ENCODE data around the gene SELENOI. TPM values are rescaled to one million over a fixed set of nuclear protein-coding genes. Genes with fewer than 3 reads are reported as not detected.

The SELENOI gene
- total and polyA plus RNA-seq, 8 donors, result 0.92 to 60.8 (median 4.5) TPM

DNA sequence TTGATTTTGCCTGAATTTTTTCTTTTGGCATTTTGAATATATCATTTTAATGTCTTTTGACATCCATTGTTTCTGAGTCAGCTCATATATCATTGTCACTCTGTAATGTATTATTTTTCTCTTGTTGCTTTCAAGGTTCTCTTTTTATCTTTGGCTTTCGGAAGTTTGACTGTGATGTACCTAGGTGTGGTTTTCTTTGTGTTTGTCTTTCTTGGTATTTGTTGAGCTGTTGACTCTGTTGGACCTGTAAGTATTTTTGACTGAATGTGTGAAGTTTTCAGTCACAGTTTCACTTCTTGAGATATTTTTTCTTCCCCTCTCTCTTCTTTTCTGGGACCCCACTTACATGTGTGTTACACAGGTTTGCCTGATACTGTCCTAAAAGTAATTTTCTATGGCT lies 30.9 kb downstream of the SELENOI start:
- no peak for TF ChIP-seq POLR2AphosphoS5 (IDR thresholded peaks at IDR 0.05)
- TF ChIP-seq, protein P1, sequence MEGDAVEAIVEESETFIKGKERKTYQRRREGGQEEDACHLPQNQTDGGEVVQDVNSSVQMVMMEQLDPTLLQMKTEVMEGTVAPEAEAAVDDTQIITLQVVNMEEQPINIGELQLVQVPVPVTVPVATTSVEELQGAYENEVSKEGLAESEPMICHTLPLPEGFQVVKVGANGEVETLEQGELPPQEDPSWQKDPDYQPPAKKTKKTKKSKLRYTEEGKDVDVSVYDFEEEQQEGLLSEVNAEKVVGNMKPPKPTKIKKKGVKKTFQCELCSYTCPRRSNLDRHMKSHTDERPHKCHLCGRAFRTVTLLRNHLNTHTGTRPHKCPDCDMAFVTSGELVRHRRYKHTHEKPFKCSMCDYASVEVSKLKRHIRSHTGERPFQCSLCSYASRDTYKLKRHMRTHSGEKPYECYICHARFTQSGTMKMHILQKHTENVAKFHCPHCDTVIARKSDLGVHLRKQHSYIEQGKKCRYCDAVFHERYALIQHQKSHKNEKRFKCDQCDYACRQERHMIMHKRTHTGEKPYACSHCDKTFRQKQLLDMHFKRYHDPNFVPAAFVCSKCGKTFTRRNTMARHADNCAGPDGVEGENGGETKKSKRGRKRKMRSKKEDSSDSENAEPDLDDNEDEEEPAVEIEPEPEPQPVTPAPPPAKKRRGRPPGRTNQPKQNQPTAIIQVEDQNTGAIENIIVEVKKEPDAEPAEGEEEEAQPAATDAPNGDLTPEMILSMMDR (IDR thresholded peaks at IDR 0.05), result no peak
- no peak for TF ChIP-seq EP300 (IDR thresholded peaks at IDR 0.05)
- TF ChIP-seq POLR2A (IDR thresholded peaks at IDR 0.05), result no peak
- peaks cover 10 to 73% (median 57%) of the 10 kb centered on the region in 4 donors for H3K36me3 ChIP-seq
- no peak for DNase-seq
- H3K27me3 ChIP-seq, result no peaks in the 10 kb centered on the region
- no peaks in the 10 kb centered on the region for H3K9me3 ChIP-seq
- H3K4me3 ChIP-seq, result no peak overlapping the region
- 53 to 88% (median 77%) methylated on average over 1 of the region's 1 CpG for WGBS, 5 donors
- no peak overlapping the region for H3K27ac ChIP-seq
- intact Hi-C loops (cut with DNase I; ENCODE audit: low total_unique reads), result no loop called here
- H3K4me1 ChIP-seq, result no peaks in the 10 kb centered on the region

DNA sequence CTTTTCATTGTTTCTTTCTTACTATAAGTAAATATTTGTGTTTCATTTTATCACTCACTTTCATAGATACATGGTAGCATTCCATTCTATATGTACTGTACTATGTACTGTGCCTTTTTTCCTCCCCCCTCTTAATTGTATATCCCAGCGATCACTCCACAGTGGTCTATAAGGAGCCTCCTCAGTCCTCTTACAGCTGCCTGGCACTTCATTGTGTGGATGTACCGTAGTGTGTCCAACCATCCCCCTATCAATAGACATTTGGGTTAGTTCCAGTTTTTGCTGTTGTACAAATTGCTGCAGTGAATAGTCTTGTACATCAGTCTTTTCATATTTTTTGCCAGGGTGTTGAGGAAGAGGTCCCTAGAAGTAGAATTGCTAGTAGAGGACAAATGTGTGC lies 34.3 kb downstream of the SELENOI start:
- no peaks in the 10 kb centered on the region for H3K9me3 ChIP-seq
- peaks cover 6 to 58% (median 42%) of the 10 kb centered on the region in 4 donors for H3K36me3 ChIP-seq
- no peaks in the 10 kb centered on the region for H3K27me3 ChIP-seq
- intact Hi-C loops (cut with DNase I; ENCODE audit: low total_unique reads), result no loop called here
- DNase-seq, result no peak
- 56 to 76% (median 65%) methylated on average over 2 of the region's 2 CpGs for WGBS, 5 donors
- H3K27ac ChIP-seq, result no peak overlapping the region
- H3K4me3 ChIP-seq, result no peak overlapping the region
- TF ChIP-seq EP300 (IDR thresholded peaks at IDR 0.05), result no peak
- TF ChIP-seq, protein P1 (IDR thresholded peaks at IDR 0.05), result no peak
- TF ChIP-seq POLR2A (IDR thresholded peaks at IDR 0.05), result no peak
- TF ChIP-seq POLR2AphosphoS5 (IDR thresholded peaks at IDR 0.05), result no peak
- no peaks in the 10 kb centered on the region for H3K4me1 ChIP-seq

DNA sequence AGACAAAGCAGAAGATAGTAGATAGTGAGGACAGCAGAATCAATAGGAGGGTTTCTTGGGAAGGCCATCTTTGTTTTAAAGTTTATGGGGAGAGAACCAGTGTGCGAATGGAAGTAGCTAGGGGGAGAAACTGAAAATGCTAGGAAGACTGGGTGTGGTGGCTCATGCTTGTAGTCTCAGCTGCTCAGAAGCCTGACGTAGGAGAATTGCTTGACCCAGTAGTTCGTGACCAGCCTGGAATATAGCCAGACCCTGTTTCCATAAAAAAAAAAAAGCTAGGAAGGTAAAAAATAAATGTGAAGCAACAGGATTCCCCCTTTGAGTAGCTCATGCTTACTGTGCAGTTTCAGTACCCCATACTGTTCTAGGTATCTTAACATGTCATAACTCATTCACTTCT lies 36.6 kb downstream of the SELENOI start:
- peaks cover 4 to 61% (median 49%) of the 10 kb centered on the region in 4 donors for H3K36me3 ChIP-seq
- no peak for DNase-seq
- H3K27me3 ChIP-seq, result no peaks in the 10 kb centered on the region
- no peaks in the 10 kb centered on the region for H3K4me1 ChIP-seq
- WGBS, 5 donors, result 90 to 97% (median 96%) methylated on average over 3 of the region's 3 CpGs
- TF ChIP-seq POLR2AphosphoS5 (IDR thresholded peaks at IDR 0.05) (no peak), EP300 (IDR thresholded peaks at IDR 0.05) (no peak), POLR2A (IDR thresholded peaks at IDR 0.05) (no peak)
- TF ChIP-seq, protein P1 (IDR thresholded peaks at IDR 0.05), result no peak
- H3K4me3 ChIP-seq, result no peak overlapping the region
- H3K27ac ChIP-seq, result no peak overlapping the region
- intact Hi-C loops (cut with DNase I; ENCODE audit: low total_unique reads), result no loop called here
- no peaks in the 10 kb centered on the region for H3K9me3 ChIP-seq

DNA sequence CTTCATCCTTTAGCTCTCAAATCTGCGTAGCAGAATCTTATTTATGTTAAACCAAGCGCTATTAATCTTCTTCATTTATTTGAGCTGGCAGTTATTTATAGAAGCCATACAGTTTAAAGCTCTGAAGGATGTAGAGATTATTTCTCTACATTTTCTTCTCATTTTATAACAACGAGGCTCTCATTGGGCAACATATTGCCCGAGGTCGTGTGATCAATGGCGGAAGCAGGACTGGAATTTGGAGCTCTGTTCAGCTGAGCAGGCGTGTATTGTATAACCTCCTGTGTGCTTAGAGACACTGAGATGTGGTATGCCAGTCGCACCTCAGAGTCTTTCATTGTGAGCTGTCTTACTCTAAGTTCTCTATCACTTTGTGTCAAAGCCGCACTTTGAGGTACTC lies 38.2 kb downstream of the SELENOI start:
- H3K27me3 ChIP-seq, result no peaks in the 10 kb centered on the region
- H3K36me3 ChIP-seq, result peaks cover 7 to 64% (median 58%) of the 10 kb centered on the region in 4 donors
- 78 to 91% (median 85%) methylated on average over 9 of the region's 9 CpGs for WGBS, 5 donors
- no peak overlapping the region for H3K4me3 ChIP-seq
- no peaks in the 10 kb centered on the region for H3K9me3 ChIP-seq
- DNase-seq, result no peak
- no peaks in the 10 kb centered on the region for H3K4me1 ChIP-seq
- no peak overlapping the region for H3K27ac ChIP-seq
- no peak for TF ChIP-seq POLR2A (IDR thresholded peaks at IDR 0.05)
- TF ChIP-seq EP300 (IDR thresholded peaks at IDR 0.05), result no peak
- TF ChIP-seq, protein P1 (IDR thresholded peaks at IDR 0.05), result no peak
- no peak for TF ChIP-seq POLR2AphosphoS5 (IDR thresholded peaks at IDR 0.05)
- intact Hi-C loops (cut with DNase I; ENCODE audit: low total_unique reads), result no loop called here
